Fibroblast of skin of scalp (primary cell): ENCODE measurements around the gene PLAAT4.
"Not testable (repeated sequence)": the region's sequence is repeated elsewhere in the genome, so short reads cannot be mapped to it uniquely, and the experiment has no call there.

Experiments used
- DNase-seq: peaks from one replicate; pipeline ENCODE4 v3.0.0-alpha.2; 2013

PLAAT4 gene

GRCh38 chr11:63511048-63511748 is 25.4 kb upstream of the PLAAT4 start:
- DNase-seq, result no peak

- DNase-seq, result no peak
Observed at GRCh38 chr11:63512816-63513215, 23.8 kb upstream of the PLAAT4 start.

GRCh38 chr11:63516109-63516508 is 20.5 kb upstream of the PLAAT4 start:
- no peak for DNase-seq

- no peak for DNase-seq
Observed at GRCh38 chr11:63517156-63517555, 19.5 kb upstream of the PLAAT4 start.

GRCh38 chr11:63518548-63518947 is 18.1 kb upstream of the PLAAT4 start:
- peak; percentile 61 for DNase-seq

GRCh38 chr11:63520606-63521170 is 15.9 kb upstream of the PLAAT4 start:
- DNase-seq, result peak; percentile 19

- no peak for DNase-seq
Observed at GRCh38 chr11:63521896-63522295, 14.7 kb upstream of the PLAAT4 start.

GRCh38 chr11:63523151-63523550 is 13.5 kb upstream of the PLAAT4 start:
- DNase-seq, result no peak

GRCh38 chr11:63527667-63528066 is 8.9 kb upstream of the PLAAT4 start:
- DNase-seq, result no peak

- not testable (repeated sequence) for DNase-seq
Observed at GRCh38 chr11:63528156-63528555, 8.5 kb upstream of the PLAAT4 start.

- DNase-seq, result not testable (repeated sequence)
Observed at GRCh38 chr11:63528729-63529278, 7.8 kb upstream of the PLAAT4 start.

GRCh38 chr11:63529373-63529772 is 7.2 kb upstream of the PLAAT4 start:
- DNase-seq, result not testable (repeated sequence)

- no peak for DNase-seq
Observed at GRCh38 chr11:63530021-63530420, 6.6 kb upstream of the PLAAT4 start.

GRCh38 chr11:63531074-63531792 is 5.4 kb upstream of the PLAAT4 start:
- peak; percentile 72 for DNase-seq

GRCh38 chr11:63532117-63532516 is 4.5 kb upstream of the PLAAT4 start:
- no peak for DNase-seq

- DNase-seq, result no peak
Observed at GRCh38 chr11:63532799-63533475, 3.7 kb upstream of the PLAAT4 start.

GRCh38 chr11:63534076-63534475 is 2.5 kb upstream of the PLAAT4 start:
- DNase-seq, result no peak

- no peak for DNase-seq
Observed at GRCh38 chr11:63534895-63535461, 1.6 kb upstream of the PLAAT4 start.

- DNase-seq, result no peak
Observed at GRCh38 chr11:63535734-63536133, 874 bp upstream of the PLAAT4 start.

GRCh38 chr11:63537293-63538101 is 889 bp downstream of the PLAAT4 start:
- peak; percentile 21 for DNase-seq

GRCh38 chr11:63542506-63542905 is 5.9 kb downstream of the PLAAT4 start:
- DNase-seq, result not testable (repeated sequence)

- DNase-seq, result no peak
Observed at GRCh38 chr11:63543711-63544110, 7.1 kb downstream of the PLAAT4 start.
